Measurements from ENCODE around the gene HRAS. TPM values are rescaled to one million over a fixed set of nuclear protein-coding genes. Genes with fewer than 3 reads are reported as not detected.

HRAS gene
- total RNA-seq, 1 donor from 2014 or later, result 93.5 TPM

GRCh38 chr11:545171-545570 is 9.8 kb upstream of the HRAS start:
- Mint-ChIP-seq H3K27me3 (ENCODE audit: low read depth) (peaks cover 3% of the 10 kb centered on the region), H3K4me1 (no peaks in the 10 kb centered on the region), H3K27ac (ENCODE audit: unreplicated experiment) (peak overlapping the region; percentile 27), H3K9me3 (no peaks in the 10 kb centered on the region), H3K4me3 (no peak overlapping the region), H3K36me3 (ENCODE audit: low read depth) (no peaks in the 10 kb centered on the region)
- TF ChIP-seq CTCF (conservative IDR thresholded peaks at IDR 0.05), result no peak
- no peak for DNase-seq (ENCODE audit: low read depth, low spot score)

- Mint-ChIP-seq H3K9me3 (no peaks in the 10 kb centered on the region), H3K27me3 (ENCODE audit: low read depth) (peaks cover 3% of the 10 kb centered on the region), H3K4me1 (no peaks in the 10 kb centered on the region), H3K4me3 (no peak overlapping the region), H3K36me3 (ENCODE audit: low read depth) (no peaks in the 10 kb centered on the region), H3K27ac (ENCODE audit: unreplicated experiment) (no peak overlapping the region)
- no peak for TF ChIP-seq CTCF (conservative IDR thresholded peaks at IDR 0.05)
- DNase-seq (ENCODE audit: low read depth, low spot score), result no peak
Measured at GRCh38 chr11:544817-545166, 9.4 kb upstream of the HRAS start.

GRCh38 chr11:541433-541885 is 6.1 kb upstream of the HRAS start:
- no peak for TF ChIP-seq CTCF (conservative IDR thresholded peaks at IDR 0.05)

GRCh38 chr11:540583-541432 is 5.4 kb upstream of the HRAS start:
- no peak for DNase-seq (ENCODE audit: low read depth, low spot score)

More at GRCh38 chr11:541433-541885, 6.1 kb upstream of the HRAS start:
- no peak overlapping the region for H3K27ac Mint-ChIP-seq (ENCODE audit: unreplicated experiment)
- no peaks in the 10 kb centered on the region for H3K4me1 Mint-ChIP-seq
- no peaks in the 10 kb centered on the region for H3K36me3 Mint-ChIP-seq (ENCODE audit: low read depth)
- peaks cover 10% of the 10 kb centered on the region for H3K27me3 Mint-ChIP-seq (ENCODE audit: low read depth)
- no peaks in the 10 kb centered on the region for H3K9me3 Mint-ChIP-seq
- H3K4me3 Mint-ChIP-seq, result no peak overlapping the region
- no peak for DNase-seq (ENCODE audit: low read depth, low spot score)

GRCh38 chr11:539971-540481 is 4.7 kb upstream of the HRAS start:
- peaks cover 14% of the 10 kb centered on the region for H3K27me3 Mint-ChIP-seq (ENCODE audit: low read depth)
- H3K27ac Mint-ChIP-seq (ENCODE audit: unreplicated experiment), result no peak overlapping the region
- H3K36me3 Mint-ChIP-seq (ENCODE audit: low read depth), result no peaks in the 10 kb centered on the region
- H3K4me3 Mint-ChIP-seq, result no peak overlapping the region
- DNase-seq (ENCODE audit: low read depth, low spot score), result no peak
- peaks cover 4% of the 10 kb centered on the region for H3K4me1 Mint-ChIP-seq
- H3K9me3 Mint-ChIP-seq, result no peaks in the 10 kb centered on the region
- no peak for TF ChIP-seq CTCF (conservative IDR thresholded peaks at IDR 0.05)

More at GRCh38 chr11:540583-541432, 5.4 kb upstream of the HRAS start:
- no peak for TF ChIP-seq CTCF (conservative IDR thresholded peaks at IDR 0.05)
- no peak overlapping the region for H3K27ac Mint-ChIP-seq (ENCODE audit: unreplicated experiment)
- no peaks in the 10 kb centered on the region for H3K36me3 Mint-ChIP-seq (ENCODE audit: low read depth)
- H3K27me3 Mint-ChIP-seq (ENCODE audit: low read depth), result peaks cover 14% of the 10 kb centered on the region
- H3K4me3 Mint-ChIP-seq, result no peak overlapping the region
- peaks cover 4% of the 10 kb centered on the region for H3K4me1 Mint-ChIP-seq
- no peaks in the 10 kb centered on the region for H3K9me3 Mint-ChIP-seq

Data from neural crest cell (in vitro differentiated cells).